Occipital lobe (tissue), 2 donors: ENCODE results near the gene ANKRD36C. TPM values are rescaled to one million over a fixed set of nuclear protein-coding genes. Genes with fewer than 3 reads are reported as not detected.
"Not testable (repeated sequence)": the region's sequence is repeated elsewhere in the genome, so short reads cannot be mapped to it uniquely, and the experiment has no call there.

Experiments
- DNase-seq: peaks from one replicate; lab custom pipeline; 2025; lab: John Stamatoyannopoulos, UW
- total RNA-seq: library from RNA; depleted of rRNA; stranded (reverse); fragments of >200 nt; gene quantifications from one replicate; pipeline ENCODE4 v1.2.3, GENCODE V29; 2014

Gene ANKRD36C
- total RNA-seq, 1 donor from 2014 or later: 347 TPM

- DNase-seq: not testable (repeated sequence)
Observed at GRCh38 chr2:96008051-96008450, 16.4 kb upstream of the ANKRD36C start.

- DNase-seq: not testable (repeated sequence)
Observed at GRCh38 chr2:96006248-96006647, 14.6 kb upstream of the ANKRD36C start.

- DNase-seq: not testable (repeated sequence)
Observed at GRCh38 chr2:95992520-95993272, 1.1 kb upstream of the ANKRD36C start.

GRCh38 chr2:95992102-95992501 lies 478 bp upstream of the ANKRD36C start:
- DNase-seq: not testable (repeated sequence)

GRCh38 chr2:95990884-95991283 lies 740 bp downstream of the ANKRD36C start:
- DNase-seq: not testable (repeated sequence)

GRCh38 chr2:95951662-95952061 lies 40.0 kb downstream of the ANKRD36C start:
- DNase-seq: not testable (repeated sequence)

- DNase-seq: not testable (repeated sequence)
Observed at GRCh38 chr2:95948039-95948438, 43.6 kb downstream of the ANKRD36C start.

GRCh38 chr2:95939947-95940346 lies 51.7 kb downstream of the ANKRD36C start:
- not testable (repeated sequence) for DNase-seq

- DNase-seq: not testable (repeated sequence)
Observed at GRCh38 chr2:95930740-95931139, 60.9 kb downstream of the ANKRD36C start.

- DNase-seq: not testable (repeated sequence)
Observed at GRCh38 chr2:95917007-95917406, 74.6 kb downstream of the ANKRD36C start.

GRCh38 chr2:95915131-95915530 lies 76.5 kb downstream of the ANKRD36C start:
- DNase-seq: not testable (repeated sequence)

- DNase-seq: not testable (repeated sequence)
Observed at GRCh38 chr2:95911431-95911830, 80.2 kb downstream of the ANKRD36C start.

- DNase-seq: not testable (repeated sequence)
Observed at GRCh38 chr2:95894443-95894842, 97.2 kb downstream of the ANKRD36C start.

- not testable (repeated sequence) for DNase-seq
Observed at GRCh38 chr2:95867929-95868328, 123.7 kb downstream of the ANKRD36C start.

- not testable (repeated sequence) for DNase-seq
Observed at GRCh38 chr2:95867047-95867677, 124.5 kb downstream of the ANKRD36C start.

GRCh38 chr2:95862121-95862520 lies 129.5 kb downstream of the ANKRD36C start:
- not testable (repeated sequence) for DNase-seq

- DNase-seq: no peak
Observed at GRCh38 chr2:95836151-95836550, 155.5 kb downstream of the ANKRD36C start.

- not testable (repeated sequence) for DNase-seq
Observed at GRCh38 chr2:95834077-95835013, 157.3 kb downstream of the ANKRD36C start.

- DNase-seq: not testable (repeated sequence)
Observed at GRCh38 chr2:95824218-95824617, 167.4 kb downstream of the ANKRD36C start.

- not testable (repeated sequence) for DNase-seq
Observed at GRCh38 chr2:95817521-95817920, 174.1 kb downstream of the ANKRD36C start.

GRCh38 chr2:95813311-95813710 lies 178.3 kb downstream of the ANKRD36C start:
- not testable (repeated sequence) for DNase-seq
